ENCODE measurements around the gene PDE4D. TPM values are rescaled to one million over a fixed set of nuclear protein-coding genes. Genes with fewer than 3 reads are reported as not detected.

PDE4D gene
- total RNA-seq, 1 experiment from 2014 or later: 3.3 TPM

GRCh38 chr5:59738024-59738423 is 155.5 kb downstream of the PDE4D start:
- TF ChIP-seq MXD4 (CRISPR knock-in tag; IDR thresholded peaks at IDR 0.05; ENCODE audit: borderline replicate concordance) (no peak), HMGXB4 (CRISPR knock-in tag; IDR thresholded peaks at IDR 0.05) (no peak), ZNF416 (CRISPR knock-in tag; IDR thresholded peaks at IDR 0.05) (no peak), JAZF1 (CRISPR knock-in tag; IDR thresholded peaks at IDR 0.05) (no peak), ATF1 (CRISPR knock-in tag; IDR thresholded peaks at IDR 0.05) (no peak), GRHL2 (CRISPR knock-in tag; IDR thresholded peaks at IDR 0.05; ENCODE audit: insufficient replicate concordance, severe bottlenecking) (no peak), TEAD4 (CRISPR knock-in tag; IDR thresholded peaks at IDR 0.05) (no peak), ZNF263 (CRISPR knock-in tag; IDR thresholded peaks at IDR 0.05; ENCODE audit: low read depth) (no peak), SMAD3 (CRISPR knock-in tag; IDR thresholded peaks at IDR 0.05; ENCODE audit: borderline replicate concordance) (no peak), SMAD4 (CRISPR knock-in tag; IDR thresholded peaks at IDR 0.05) (no peak)
- TF ChIP-seq, protein P1, sequence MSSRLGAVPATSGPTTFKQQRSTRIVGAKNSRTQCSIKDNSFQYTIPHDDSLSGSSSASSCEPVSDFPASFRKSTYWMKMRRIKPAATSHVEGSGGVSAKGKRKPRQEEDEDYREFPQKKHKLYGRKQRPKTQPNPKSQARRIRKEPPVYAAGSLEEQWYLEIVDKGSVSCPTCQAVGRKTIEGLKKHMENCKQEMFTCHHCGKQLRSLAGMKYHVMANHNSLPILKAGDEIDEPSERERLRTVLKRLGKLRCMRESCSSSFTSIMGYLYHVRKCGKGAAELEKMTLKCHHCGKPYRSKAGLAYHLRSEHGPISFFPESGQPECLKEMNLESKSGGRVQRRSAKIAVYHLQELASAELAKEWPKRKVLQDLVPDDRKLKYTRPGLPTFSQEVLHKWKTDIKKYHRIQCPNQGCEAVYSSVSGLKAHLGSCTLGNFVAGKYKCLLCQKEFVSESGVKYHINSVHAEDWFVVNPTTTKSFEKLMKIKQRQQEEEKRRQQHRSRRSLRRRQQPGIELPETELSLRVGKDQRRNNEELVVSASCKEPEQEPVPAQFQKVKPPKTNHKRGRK (CRISPR knock-in tag; IDR thresholded peaks at IDR 0.05; ENCODE audit: borderline replicate concordance): no peak
- TF ChIP-seq, protein P2, sequence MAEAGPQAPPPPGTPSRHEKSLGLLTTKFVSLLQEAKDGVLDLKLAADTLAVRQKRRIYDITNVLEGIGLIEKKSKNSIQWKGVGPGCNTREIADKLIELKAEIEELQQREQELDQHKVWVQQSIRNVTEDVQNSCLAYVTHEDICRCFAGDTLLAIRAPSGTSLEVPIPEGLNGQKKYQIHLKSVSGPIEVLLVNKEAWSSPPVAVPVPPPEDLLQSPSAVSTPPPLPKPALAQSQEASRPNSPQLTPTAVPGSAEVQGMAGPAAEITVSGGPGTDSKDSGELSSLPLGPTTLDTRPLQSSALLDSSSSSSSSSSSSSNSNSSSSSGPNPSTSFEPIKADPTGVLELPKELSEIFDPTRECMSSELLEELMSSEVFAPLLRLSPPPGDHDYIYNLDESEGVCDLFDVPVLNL (CRISPR knock-in tag; IDR thresholded peaks at IDR 0.05; ENCODE audit: borderline replicate concordance, low read depth): no peak
- CTCF ChIA-PET: no interaction called here
- DNase-seq (ENCODE audit: low spot score) (no peak), ATAC-seq (no peak)
- Mint-ChIP-seq H3K36me3 (no peaks in the 10 kb centered on the region), H3K4me3 (no peak overlapping the region), H3K27me3 (ENCODE audit: low read depth) (no peaks in the 10 kb centered on the region), H3K27ac (no peak overlapping the region), H3K9me3 (no peaks in the 10 kb centered on the region), H3K4me1 (no peaks in the 10 kb centered on the region)
- POLR2A ChIA-PET: no interaction called here

DNA sequence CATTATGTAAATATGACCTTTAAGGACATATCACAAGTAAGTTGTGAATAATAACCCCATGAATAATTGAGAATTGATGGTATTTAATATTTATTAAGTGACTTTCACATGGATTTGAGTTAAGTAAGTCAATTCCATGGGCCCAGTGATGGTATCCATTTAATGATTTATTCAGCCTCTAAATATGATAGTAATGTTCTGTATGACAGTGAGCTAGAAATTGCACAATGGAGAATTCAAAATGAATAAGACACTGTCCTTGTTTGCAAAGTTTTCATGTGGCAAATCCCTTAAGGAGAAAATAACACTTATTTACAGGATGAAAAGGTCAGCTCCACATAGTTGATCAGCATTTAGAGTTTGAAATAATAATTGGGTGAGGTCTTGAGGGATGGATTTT is 160.7 kb downstream of the PDE4D start:
- no peaks in the 10 kb centered on the region for H3K9me3 Mint-ChIP-seq
- H3K27ac Mint-ChIP-seq: no peak overlapping the region
- H3K4me1 Mint-ChIP-seq: peaks cover 7% of the 10 kb centered on the region
- ATAC-seq (no peak), DNase-seq (ENCODE audit: low spot score) (no peak)
- CTCF ChIA-PET: interaction anchor here (1.3 kb wide), 1 partner anchor 545 kb away, joined by 4 read pairs; no protein-coding TSS in a partner anchor
- POLR2A ChIA-PET: no interaction called here
- H3K36me3 Mint-ChIP-seq: no peaks in the 10 kb centered on the region
- H3K4me3 Mint-ChIP-seq: no peak overlapping the region
- H3K27me3 Mint-ChIP-seq (ENCODE audit: low read depth): no peaks in the 10 kb centered on the region
- TF ChIP-seq ATF6 (CRISPR knock-in tag; IDR thresholded peaks at IDR 0.05) (no peak), SMAD4 (CRISPR knock-in tag; IDR thresholded peaks at IDR 0.05) (no peak), FOXP1 (CRISPR knock-in tag; IDR thresholded peaks at IDR 0.05; ENCODE audit: borderline replicate concordance) (no peak), FOXJ3 (CRISPR knock-in tag; IDR thresholded peaks at IDR 0.05; ENCODE audit: borderline replicate concordance) (no peak), E2F1 (CRISPR knock-in tag; IDR thresholded peaks at IDR 0.05) (no peak), ZNF138 (CRISPR knock-in tag; conservative IDR thresholded peaks at IDR 0.05) (no peak), ZBTB21 (CRISPR knock-in tag; IDR thresholded peaks at IDR 0.05; ENCODE audit: borderline replicate concordance) (no peak), ZNF416 (CRISPR knock-in tag; IDR thresholded peaks at IDR 0.05) (no peak), ZNF532 (CRISPR knock-in tag; IDR thresholded peaks at IDR 0.05; ENCODE audit: borderline replicate concordance) (no peak), ETV6 (CRISPR knock-in tag; IDR thresholded peaks at IDR 0.05) (no peak), IRF2 (CRISPR knock-in tag; IDR thresholded peaks at IDR 0.05; ENCODE audit: borderline replicate concordance, low read depth) (no peak)
